Iris pigment epithelial cell (primary cell): Measurements from ENCODE around the gene PAM16.
"Not testable (repeated sequence)": the region's sequence is repeated elsewhere in the genome, so short reads cannot be mapped to it uniquely, and the experiment has no call there.

ENCODE experiments used
- DNase-seq: peaks from one replicate; pipeline ENCODE4 v3.0.0-alpha.2; 2011; ENCODE audit warnings: low read depth

Gene PAM16

DNA sequence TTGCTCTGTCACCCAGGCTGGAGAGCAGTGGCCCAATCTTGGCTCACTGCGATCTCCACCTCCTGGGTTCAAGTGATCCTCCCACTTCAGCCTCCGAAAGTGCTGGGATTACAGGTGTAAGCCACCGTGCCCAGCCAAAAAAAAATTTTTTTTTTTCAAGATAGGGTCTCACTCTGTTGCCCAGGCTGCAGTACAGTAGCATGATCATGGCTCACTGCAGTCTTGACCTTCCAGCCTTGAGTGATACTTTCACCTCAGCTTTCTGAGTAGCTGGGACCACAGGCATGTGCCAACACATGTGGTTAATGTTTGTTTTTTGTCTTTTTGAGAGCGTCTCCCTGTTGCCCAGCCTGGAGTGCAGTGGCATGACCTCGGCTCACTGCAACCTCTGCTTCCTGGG, 1.7 kb upstream of the PAM16 start:
- DNase-seq: no peak

- no peak for DNase-seq
These were observed 759 bp upstream of the PAM16 start for GRCh38 chr16:4351880-4352279.

DNA sequence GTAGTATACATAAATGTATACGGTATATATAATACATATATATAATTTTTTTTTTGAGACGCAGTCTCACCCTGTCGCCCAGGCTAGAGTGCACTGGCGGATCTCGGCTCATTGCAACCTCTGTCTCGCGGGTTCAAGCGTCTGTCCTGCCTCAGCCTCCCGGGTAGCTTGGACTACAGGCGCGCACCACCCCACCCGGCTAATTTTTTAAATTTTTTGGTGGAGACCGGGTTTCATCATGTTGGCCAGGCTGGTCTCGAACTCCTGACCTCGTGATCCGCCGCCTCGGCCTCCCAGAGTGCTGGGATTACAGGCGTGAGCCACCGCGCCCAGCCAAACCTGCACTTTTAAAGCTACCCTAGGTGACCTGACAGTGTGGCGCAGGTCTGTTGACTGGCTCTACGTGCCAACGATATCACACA, 745 bp downstream of the PAM16 start:
- DNase-seq: no peak

GRCh38 chr16:4349332-4349731, 1.8 kb downstream of the PAM16 start:
- DNase-seq: no peak

GRCh38 chr16:4347765-4348509, 3.2 kb downstream of the PAM16 start:
- DNase-seq: no peak

DNA sequence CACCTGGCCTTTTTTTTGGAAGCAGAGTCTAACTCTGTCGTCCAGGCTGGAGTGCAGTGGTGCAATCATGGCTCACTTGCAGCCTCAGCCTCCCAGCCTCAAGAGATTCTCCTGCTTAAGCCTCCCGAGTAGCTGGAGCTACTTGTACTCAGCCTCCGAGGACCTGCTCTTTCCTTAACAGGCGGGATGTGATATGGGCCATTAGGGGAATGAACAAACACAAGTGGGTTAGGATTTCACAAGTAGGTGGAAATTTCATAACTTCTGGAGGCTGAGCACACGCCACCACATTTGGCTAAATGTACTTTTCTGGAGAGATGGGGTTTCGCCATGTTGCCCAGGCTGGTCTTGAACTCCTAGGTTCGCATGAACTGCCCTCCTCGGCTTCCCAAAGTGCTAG, 4.1 kb downstream of the PAM16 start:
- DNase-seq: peak; percentile 62

DNA sequence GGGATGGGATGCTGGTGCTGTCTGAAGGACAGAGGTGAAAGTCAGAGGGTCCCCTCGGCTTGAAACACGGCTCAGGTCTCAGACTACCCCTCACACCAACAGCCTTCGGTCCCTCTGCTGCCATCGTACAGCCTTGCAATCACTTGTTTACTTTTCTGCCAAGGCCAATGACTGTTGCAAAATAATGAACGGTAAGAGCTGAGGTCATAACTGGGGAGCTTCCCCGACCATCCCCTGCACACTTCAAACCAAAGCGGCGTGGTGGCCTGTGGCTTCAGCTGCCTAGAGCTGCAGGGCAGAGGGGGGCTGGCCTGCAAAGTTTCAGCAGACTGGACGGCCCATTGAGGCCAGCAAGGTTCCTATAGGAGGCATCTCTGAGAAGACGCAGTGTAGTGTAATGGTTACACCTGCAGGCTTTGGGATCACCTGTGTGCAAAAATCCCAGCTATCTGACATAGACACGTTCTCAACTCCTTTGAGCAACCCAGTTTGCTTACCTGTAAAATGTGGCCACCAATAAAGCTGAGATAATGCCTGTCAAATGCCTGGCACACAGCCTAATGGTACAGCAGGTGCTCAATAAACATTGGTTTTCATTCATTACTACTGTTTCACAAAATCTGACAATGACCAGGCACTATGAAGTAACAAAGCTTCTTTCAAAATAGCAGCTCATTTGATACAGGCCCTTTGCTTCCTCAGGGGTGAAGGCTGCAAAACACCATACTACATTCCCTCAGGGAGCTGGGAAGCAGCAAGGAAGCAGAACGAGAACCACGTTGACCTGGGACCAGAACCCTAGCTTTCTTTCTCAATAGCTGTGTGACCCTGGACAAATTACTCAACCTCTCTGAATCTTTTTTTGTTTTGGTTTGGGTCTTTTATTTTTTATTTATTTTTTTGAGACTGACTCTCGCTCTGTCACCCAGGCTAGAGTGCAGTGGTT, 5.0 kb downstream of the PAM16 start:
- peak; percentile 38 for DNase-seq

DNA sequence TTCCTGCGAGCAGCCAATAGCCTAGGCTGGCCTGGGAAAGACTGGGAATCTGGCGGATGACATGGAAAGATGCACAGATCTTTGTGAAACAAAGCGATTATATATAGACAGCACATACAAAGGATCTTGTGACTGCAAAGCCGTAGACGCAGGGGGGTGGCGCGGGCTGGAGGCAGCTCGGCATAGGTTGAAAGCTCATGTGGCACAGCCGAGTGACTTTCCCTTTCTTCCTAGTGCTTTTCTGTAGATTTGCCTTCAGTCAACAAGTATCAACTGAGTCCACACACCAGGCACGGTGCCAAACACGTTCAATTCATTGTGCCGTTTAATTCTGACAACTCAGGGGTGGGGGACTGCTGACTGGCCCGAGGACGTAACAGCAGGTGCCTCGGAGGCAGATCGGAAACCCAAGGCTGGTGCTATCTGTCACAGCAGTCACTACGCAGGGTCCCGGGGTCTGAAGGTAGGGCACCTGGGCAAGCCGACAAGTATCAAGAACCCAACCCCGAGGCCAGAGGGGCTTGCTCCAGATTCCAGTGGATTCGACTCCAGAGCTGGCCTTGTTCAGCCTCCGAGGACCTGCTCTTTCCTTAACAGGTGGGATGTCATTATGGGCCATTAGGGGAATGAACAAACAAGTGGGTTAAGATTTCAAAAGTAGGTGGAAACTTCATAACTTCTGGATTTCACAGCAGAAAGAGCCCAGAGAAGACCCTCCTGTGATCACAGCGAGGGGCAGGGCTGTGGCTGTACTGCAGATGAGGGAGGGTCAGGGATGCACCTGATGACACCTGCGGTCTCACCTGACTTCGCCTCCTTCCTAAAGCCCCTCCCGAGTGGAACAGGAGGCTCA, 5.9 kb downstream of the PAM16 start:
- no peak for DNase-seq

GRCh38 chr16:4344300-4344982, 6.7 kb downstream of the PAM16 start:
- not testable (repeated sequence) for DNase-seq

- no peak for DNase-seq
These were observed 8.0 kb downstream of the PAM16 start for GRCh38 chr16:4342866-4343744.

DNA sequence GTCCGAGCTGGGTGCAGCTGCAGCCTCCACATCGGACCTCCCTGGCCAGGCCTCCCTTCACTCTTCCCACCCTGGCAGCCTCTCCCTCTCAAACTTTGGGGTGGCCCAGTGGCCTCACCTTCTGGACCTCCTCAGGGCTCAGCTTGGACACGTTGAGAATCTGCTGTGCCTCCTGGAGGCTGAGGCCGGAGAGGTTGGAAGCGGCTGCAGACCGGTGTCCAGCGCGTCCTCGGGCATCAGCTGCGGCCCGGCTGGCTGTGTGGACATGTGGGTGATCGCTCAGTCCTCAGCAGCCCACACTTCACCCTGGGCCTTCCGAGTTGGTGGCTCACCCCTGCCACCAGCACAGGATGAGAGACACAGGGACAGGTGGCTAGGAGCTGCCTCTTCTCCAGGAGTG, 9.9 kb downstream of the PAM16 start:
- no peak for DNase-seq

DNA sequence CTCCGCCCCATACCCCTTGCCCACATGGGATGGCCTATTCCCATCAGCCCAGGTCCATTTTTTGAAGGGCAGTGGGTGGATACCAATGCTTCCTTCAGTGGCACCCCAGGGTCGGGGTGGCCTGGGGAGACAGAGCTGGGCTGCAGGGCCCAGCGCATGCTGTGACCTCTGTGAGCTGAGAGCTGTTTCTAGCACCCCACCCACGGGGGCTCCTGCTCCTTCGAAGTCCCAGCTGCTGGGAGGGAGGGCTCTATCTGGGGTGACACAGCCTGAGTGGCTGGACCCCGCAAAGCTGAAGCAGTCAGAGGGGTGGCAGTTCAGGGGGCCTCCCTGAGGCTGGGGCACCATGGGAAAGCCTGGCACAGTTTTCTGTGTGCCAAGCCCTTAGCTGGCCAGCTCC, 10.7 kb downstream of the PAM16 start:
- no peak for DNase-seq

DNA sequence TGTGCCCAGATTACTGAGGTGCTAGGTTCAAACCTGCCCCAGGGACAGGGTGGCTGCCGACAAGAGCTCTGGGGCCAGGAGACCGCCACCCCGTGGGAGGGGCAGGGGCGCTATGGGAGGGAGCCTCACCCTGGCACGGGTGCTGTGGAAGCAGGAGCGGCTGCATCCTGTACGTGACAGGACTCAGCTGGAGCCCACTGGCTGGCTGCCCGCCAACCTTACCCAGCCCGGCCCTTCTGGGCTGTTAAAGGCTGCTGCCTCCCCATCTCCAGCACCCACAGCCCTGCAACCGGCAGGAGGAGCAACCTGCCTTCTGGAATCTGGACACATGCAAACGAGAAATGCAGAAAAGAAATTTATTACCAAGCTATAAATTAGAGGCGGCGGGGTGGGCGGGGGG, 11.2 kb downstream of the PAM16 start:
- no peak for DNase-seq

DNA sequence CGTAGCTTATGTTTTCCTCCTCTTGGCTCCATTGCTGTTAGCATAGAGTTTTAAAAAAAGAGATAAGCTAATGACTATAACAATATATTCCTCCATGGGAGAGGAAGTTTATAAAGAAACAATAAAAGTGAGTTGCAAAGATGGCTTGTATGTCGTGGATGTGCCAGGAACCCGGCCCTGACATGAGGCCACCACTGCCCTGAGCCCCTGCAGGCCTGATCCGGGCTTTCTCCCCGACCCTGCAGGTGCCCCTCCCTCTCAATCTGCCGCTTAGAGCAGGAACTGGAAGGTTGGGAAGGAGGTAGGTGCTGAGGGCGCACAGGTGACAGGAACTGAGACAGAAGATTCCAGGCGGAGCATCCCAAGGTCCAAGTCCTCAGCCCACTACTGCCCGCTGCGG, 11.7 kb downstream of the PAM16 start:
- DNase-seq: no peak

- DNase-seq: no peak
These were observed 12.3 kb downstream of the PAM16 start for GRCh38 chr16:4338712-4339299.

DNA sequence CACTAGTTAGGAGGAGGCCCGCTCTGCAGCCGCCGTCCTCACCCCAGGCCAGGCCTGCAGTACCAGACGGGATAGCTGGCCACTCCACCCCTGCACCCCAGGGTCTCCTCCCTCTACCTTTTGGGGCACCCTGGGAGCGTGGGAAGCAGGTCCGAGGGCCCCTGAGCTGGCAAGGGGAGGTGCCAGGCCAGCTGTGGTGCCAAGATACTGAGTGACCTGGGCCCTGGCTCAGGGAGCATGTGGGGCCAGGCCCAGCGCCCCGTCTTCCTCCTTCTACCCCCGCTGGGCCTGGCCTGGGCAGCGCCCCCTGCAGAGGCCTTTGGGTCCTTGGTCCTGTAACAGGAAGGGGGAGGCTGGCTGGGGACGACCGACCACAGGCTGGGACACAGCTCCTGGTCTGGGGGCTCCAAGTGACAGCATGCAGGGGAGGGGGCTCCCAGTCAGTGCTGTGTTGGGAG, 13.0 kb downstream of the PAM16 start:
- no peak for DNase-seq

DNA sequence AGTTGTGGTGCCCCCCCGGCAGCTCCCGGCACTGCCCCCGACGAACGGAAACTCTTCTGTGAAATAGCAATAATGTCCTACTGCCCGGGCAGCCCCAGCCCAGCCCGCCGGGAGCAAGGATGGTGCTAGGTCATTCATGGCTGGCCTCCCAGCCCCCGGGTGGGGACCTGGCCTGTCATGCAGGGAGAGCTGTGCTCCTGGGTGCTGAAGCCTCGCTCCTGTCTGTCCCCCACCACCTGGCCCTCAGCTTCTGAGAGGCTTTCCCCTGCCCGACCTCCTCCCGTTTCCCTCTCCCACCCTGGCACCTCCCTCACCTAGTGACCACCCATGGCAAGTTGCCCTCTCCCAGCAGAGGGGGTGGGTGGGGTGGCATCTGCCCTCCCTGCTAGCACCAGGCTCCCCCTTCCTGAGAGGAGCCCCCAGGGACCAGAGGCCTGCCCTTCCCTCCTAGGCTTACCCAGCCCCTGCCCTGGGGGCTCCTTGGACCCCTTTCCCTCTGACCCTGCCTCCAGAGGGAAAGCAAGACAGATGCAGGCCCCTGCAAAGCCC, 13.5 kb downstream of the PAM16 start:
- DNase-seq: no peak

- DNase-seq: no peak
These were observed 14.2 kb downstream of the PAM16 start for GRCh38 chr16:4336701-4337539.
